NCI-H1436 treated with DMSO at 0.1 percent for 48 hours (cell line): ENCODE measurements around the gene ATP13A3.

Experiments
- DNase-seq: peaks from one replicate; lab custom pipeline; 2025; lab: John Stamatoyannopoulos, UW

ATP13A3 gene

GRCh38 chr3:194475138-194475932 is 11.5 kb downstream of the ATP13A3 start:
- no peak for DNase-seq

DNA sequence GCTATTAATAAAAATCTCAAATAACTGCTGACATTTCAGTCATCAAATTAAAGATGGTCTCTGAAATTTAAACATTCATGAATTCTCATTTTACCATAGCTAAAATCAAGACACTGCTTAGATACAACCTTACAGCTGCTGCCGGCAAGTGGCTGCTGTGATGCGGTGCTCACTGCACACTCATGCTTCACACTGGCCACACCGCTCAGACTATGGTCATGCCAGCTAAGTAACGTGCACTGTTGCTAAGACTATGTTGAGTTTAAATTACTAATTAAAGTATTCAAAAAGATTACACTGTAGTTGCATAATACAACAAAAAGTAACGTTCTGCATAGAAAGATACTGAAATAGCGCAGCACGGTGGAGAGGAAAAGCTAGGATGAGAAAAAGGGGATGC is 12.1 kb downstream of the ATP13A3 start:
- no peak for DNase-seq

GRCh38 chr3:194472290-194472920 is 14.4 kb downstream of the ATP13A3 start:
- DNase-seq = peak; percentile 42

DNA sequence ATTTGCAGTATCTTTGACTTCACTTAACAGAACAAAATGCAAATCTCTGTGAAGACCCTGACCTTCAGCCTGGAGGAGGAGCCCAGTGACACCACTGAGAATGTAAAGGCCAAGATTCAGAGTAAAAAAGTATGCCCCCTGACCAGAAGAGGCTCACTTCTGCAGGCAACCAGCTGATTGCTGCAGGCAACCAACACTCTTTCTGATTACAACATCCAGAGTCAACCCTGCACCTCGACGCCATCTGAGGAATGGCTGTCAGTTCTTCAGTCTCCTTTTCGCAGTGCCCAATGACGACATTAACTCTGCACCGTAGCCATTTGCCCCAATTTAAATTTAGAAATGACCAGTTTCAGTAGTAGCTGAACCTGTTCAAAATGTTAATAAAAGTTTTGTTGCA is 14.9 kb downstream of the ATP13A3 start:
- no peak for DNase-seq

- DNase-seq = no peak
These were observed 16.2 kb downstream of the ATP13A3 start for GRCh38 chr3:194470615-194471014.

GRCh38 chr3:194469977-194470376 is 16.8 kb downstream of the ATP13A3 start:
- no peak for DNase-seq

- no peak for DNase-seq
These were observed 18.7 kb downstream of the ATP13A3 start for GRCh38 chr3:194468086-194468485.

- DNase-seq = no peak
These were observed 19.9 kb downstream of the ATP13A3 start for GRCh38 chr3:194466761-194467356.

DNA sequence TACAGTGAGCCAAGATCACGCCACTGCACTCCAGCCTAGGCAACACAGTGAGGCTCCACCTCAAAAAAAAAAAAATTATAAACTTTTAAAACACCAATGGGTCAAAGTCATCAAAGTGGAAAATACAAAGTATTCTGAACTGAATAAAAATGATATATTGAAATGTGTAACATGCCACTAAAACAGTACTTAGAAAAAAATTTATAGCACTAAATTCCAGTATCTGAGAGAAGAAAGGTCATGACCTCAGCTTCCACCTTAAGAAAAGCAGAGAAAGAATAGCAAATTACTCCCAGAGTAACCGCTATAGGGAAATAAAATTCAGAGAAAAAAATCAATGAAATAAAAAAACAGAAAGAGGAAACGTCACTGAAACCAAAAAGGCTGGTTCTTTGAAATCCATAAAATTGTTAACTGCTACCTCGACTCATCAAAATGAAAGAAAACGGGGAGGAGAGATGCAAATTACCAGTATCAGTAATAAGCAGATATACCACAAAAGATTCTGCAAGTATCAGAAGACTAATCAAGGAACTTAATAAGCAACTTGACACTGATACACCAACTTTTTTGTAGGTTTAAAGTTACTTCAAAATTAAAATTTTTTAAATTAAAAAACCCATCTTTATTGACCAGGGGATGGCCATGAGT is 20.8 kb downstream of the ATP13A3 start:
- DNase-seq = no peak

GRCh38 chr3:194465246-194465645 is 21.6 kb downstream of the ATP13A3 start:
- no peak for DNase-seq

DNA sequence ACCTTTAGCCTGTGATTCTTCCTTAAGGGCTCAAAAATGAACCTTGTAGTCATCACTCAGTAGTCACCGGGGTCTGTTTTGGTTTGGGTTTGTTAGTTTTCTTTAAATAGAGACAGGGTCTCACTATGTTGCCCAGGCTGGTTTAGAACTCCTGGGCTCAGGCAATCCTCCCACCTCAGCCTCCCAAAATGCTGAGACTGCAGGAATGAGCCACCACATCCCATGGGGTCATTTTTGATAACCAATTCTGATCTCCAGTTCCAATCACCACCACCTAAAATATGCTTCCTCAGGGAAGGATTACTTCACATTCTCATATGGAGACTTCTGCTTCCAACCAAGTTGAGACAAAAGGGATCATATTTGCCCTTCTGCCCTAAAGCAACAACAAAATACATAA is 22.1 kb downstream of the ATP13A3 start:
- no peak for DNase-seq

DNA sequence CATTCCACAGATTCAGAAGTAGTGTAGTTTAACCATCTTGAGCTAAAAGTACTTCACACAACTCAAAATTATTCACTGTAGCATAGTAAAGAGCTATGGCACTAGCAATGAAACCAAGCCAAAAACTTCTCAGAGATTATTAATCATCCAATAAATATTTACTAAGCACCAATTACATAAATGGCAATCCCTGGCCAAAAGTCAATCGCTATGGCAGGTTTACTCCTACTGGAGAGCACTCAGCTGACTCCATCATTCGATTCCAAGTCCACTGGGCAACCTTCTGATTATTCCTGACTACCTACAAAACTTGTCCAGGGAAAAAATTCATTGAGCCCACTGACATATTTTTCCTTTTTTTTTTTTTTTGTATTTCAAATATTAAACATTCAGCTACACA is 23.9 kb downstream of the ATP13A3 start:
- DNase-seq = no peak

- DNase-seq = no peak
These were observed 26.2 kb downstream of the ATP13A3 start for GRCh38 chr3:194460566-194460965.

GRCh38 chr3:194458131-194458530 is 28.7 kb downstream of the ATP13A3 start:
- DNase-seq = no peak

GRCh38 chr3:194455481-194455880 is 31.3 kb downstream of the ATP13A3 start:
- no peak for DNase-seq

DNA sequence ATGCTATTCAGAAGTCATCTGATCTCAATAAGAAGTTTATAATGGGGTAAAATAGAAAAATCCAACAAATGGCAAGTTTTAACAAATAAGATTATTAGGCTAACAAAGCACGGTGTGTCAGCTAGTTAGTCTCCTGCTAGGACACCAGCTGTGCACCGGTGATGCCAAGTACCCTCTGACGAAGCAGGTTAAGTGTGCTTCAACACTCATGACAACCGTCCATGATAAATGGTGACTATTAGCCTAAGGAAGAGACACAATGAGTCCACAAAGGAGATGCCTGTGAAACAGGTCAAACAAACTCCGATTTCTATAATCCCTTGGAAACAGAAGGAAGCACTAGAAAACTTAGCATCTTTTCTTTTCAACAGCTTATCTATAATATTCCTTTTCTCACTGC is 36.5 kb downstream of the ATP13A3 start:
- peak; percentile 43 for DNase-seq

- DNase-seq = no peak
These were observed 36.9 kb downstream of the ATP13A3 start for GRCh38 chr3:194449913-194450312.

DNA sequence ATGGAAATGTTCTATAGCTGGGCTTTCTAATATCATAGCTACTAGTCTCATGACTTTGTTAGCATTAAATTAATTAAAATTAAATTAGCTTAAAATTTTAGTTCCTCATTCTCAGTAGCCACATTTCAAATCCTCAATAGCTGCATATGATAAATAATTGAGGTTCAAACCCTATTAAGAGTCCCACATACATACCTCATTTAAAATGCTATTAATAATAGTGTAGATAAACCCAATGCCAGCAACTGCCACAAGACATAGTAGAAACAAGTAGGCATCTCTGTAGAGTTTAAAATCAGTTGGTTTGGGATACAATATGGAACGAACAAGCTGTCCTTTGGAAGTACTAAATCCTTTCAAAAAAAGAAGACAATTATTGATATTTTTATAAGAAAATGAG is 39.1 kb downstream of the ATP13A3 start:
- DNase-seq = no peak

DNA sequence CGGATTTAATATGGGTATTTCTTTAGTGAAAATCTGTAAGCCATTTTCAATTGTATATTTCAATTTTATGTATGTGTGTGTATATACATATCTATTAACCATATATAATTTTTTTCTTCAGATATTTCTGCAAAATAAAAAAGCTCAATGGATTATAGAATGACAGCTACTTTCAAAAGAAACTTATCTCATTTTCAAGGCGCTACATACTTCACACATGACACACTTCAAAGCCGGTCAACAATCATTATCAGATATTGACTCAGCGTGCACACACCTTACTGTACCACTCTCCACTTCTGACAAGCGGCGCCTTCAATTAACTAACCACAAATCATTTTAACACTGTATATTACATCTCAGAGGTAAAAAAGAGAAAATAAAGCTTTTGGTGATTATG is 39.6 kb downstream of the ATP13A3 start:
- peak; percentile 49 for DNase-seq

GRCh38 chr3:194446754-194447153 is 40.0 kb downstream of the ATP13A3 start:
- DNase-seq = no peak

- DNase-seq = no peak
These were observed 40.6 kb downstream of the ATP13A3 start for GRCh38 chr3:194446172-194446571.

DNA sequence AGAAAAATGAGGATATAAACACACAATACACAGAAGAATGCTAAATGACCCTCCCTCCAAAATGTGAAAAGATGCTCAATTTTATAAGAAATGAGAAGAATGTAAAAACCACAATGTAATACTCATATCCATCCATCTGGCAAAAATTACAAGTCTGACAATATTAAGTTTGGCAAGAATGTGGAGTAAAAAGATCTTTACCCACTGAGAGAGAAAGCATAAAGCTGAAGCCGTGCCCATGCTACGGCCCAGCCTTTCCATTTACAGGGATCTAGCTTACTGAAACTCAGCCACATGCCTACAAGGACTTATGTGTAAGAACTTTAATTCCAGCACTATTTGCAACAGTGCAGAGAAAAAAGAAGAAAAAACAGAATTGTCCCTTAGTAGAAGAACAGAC is 42.9 kb downstream of the ATP13A3 start:
- DNase-seq = no peak

GRCh38 chr3:194440756-194441155 is 46.0 kb downstream of the ATP13A3 start:
- DNase-seq = no peak
